Panc1 (cell line): ENCODE results near the gene HOXA11. TPM values are rescaled to one million over a fixed set of nuclear protein-coding genes. Genes with fewer than 3 reads are reported as not detected.

Experiments used
- ATAC-seq: fragments of 200-7000 bp; cut with Tn5 transposase; 2 replicates; pipeline ENCODE4 v1.9.1; 2020; ENCODE audit warnings: mild to moderate bottlenecking, moderate library complexity
- BruUV-seq: library from RNA; stranded (reverse); fragments of 400-500 nt; replicated peaks from 2 replicates; lab custom pipeline; 2021; lab: Mats Ljungman, UMichigan
- CTCF ChIA-PET: fragments of 300-600 bp; sonication (Branson Sonifier 250); formaldehyde crosslinking; loops from one replicate; lab custom pipeline; 2022; ENCODE audit warnings: antibody characterized with exemption; lab: Charles Lee
- POLR2A ChIA-PET: fragments of 300-600 bp; sonication (Branson Sonifier 250); formaldehyde crosslinking; loops from one replicate; lab custom pipeline; 2022; ENCODE audit warnings: antibody characterized with exemption; lab: Charles Lee
- DNase-seq: peaks from one replicate; pipeline ENCODE4 v3.0.0-alpha.2; 2010; ENCODE audit warnings: low read depth, low spot score
- H3K27ac ChIP-seq: 2 replicates; pipeline ENCODE4 v1.5.1; 2011; ENCODE audit warnings: mild to moderate bottlenecking, low read length, inconsistent platforms
- H3K27me3 ChIP-seq: fragments of 200-500 bp; sonication (Bioruptor generic); 2 replicates; pipeline ENCODE4 v1.6.0; 2014; ENCODE audit warnings: low read length, inconsistent platforms; ENCODE audit not compliant: control insufficient read depth, insufficient read depth
- H3K36me3 ChIP-seq: fragments of 200-500 bp; sonication (Bioruptor generic); 2 replicates; pipeline ENCODE4 v1.5.1; 2014; ENCODE audit warnings: inconsistent platforms, mild to moderate bottlenecking, low read length, moderate library complexity; ENCODE audit not compliant: control insufficient read depth, insufficient read depth
- H3K4me1 ChIP-seq: 2 replicates; pipeline ENCODE4 v1.5.1; 2011; ENCODE audit warnings: inconsistent platforms, mild to moderate bottlenecking, low read length, moderate library complexity; ENCODE audit not compliant: control insufficient read depth, insufficient read depth
- H3K4me3 ChIP-seq, 2 experiments: 2 replicates each; pipeline ENCODE4 v1.5.1; 2011 to 2012; ENCODE audit warnings: low read depth in 2 of 2, low read length in 2 of 2, mild to moderate bottlenecking in 2 of 2, inconsistent platforms in 1 of 2, moderate library complexity in 1 of 2
- H3K9me3 ChIP-seq: fragments of 200-500 bp; sonication (Bioruptor generic); 2 replicates; pipeline ENCODE4 v1.5.1; 2014; ENCODE audit warnings: low read depth, mild to moderate bottlenecking, inconsistent platforms, low read length, moderate library complexity; ENCODE audit not compliant: control insufficient read depth, insufficient read depth
- POLR2AphosphoS5 ChIP-seq: IDR thresholded peaks from 2 replicates; pipeline ENCODE4 v1.6.1; 2012; ENCODE audit warnings: mild to moderate bottlenecking, low read depth, low read length, moderate library complexity
- REST ChIP-seq, 2 experiments: IDR thresholded peaks; 2 replicates each; pipeline ENCODE4 v1.6.1; 2011 to 2012; ENCODE audit warnings: low read depth in 2 of 2, control low read depth in 1 of 2, low read length in 1 of 2, mild to moderate bottlenecking in 1 of 2, moderate library complexity in 1 of 2; ENCODE audit not compliant: insufficient read depth in 1 of 2
- SIN3A ChIP-seq: IDR thresholded peaks from 2 replicates; pipeline ENCODE4 v1.6.1; 2012; ENCODE audit warnings: low read depth, mild to moderate bottlenecking, low read length, moderate library complexity, borderline replicate concordance; ENCODE audit not compliant: insufficient read depth
- TCF7L2 ChIP-seq: IDR thresholded peaks from 2 replicates; pipeline ENCODE4 v1.6.1; 2011; ENCODE audit warnings: mild to moderate bottlenecking, low read depth, low read length, inconsistent platforms
- in situ Hi-C: cut with HindIII; loops from 2 replicates; pipeline ENCODE4 v1.10.0; 2016; ENCODE audit warnings: low sequenced_read_pairs, low pct_unique_long_range_greater_than_20kb
- intact Hi-C: fragments of 100-400 bp; cut with micrococcal nuclease; formaldehyde crosslinking; loops from one replicate; pipeline ENCODE4 v1.10.0; 2022; ENCODE audit not compliant: unreplicated experiment
- microRNA-seq: library from miRNA; unstranded; fragments of <30 nt; microRNA quantifications from one replicate; pipeline ENCODE4 v1.1.0, GENCODE V29; 2020; ENCODE audit not compliant: unreplicated experiment
- total RNA-seq: library from RNA; stranded (reverse); gene quantifications from one replicate; pipeline ENCODE4 v1.2.1, GENCODE V29; 2021; ENCODE audit not compliant: unreplicated experiment
- TF ChIP-seq, protein P1 (sequence below): fragments of 450-650 bp; IDR thresholded peaks from 2 replicates; pipeline ENCODE4 v1.5.1; 2017; ENCODE audit warnings: mild to moderate bottlenecking

The HOXA11 gene
- total RNA-seq, 1 experiment from 2014 or later: 0.57 TPM

GRCh38 chr7:27132214-27132613 lies 52.8 kb downstream of the HOXA11 start:
- Histone ChIP-seq H3K4me3 (no peak overlapping the region), H3K27me3 (no peaks in the 10 kb centered on the region), H3K4me1 (peaks cover 75% of the 10 kb centered on the region), H3K9me3 (no peaks in the 10 kb centered on the region), H3K27ac (peak overlapping the region; percentile 98), H3K36me3 (no peaks in the 10 kb centered on the region)
- TF ChIP-seq, protein P1, sequence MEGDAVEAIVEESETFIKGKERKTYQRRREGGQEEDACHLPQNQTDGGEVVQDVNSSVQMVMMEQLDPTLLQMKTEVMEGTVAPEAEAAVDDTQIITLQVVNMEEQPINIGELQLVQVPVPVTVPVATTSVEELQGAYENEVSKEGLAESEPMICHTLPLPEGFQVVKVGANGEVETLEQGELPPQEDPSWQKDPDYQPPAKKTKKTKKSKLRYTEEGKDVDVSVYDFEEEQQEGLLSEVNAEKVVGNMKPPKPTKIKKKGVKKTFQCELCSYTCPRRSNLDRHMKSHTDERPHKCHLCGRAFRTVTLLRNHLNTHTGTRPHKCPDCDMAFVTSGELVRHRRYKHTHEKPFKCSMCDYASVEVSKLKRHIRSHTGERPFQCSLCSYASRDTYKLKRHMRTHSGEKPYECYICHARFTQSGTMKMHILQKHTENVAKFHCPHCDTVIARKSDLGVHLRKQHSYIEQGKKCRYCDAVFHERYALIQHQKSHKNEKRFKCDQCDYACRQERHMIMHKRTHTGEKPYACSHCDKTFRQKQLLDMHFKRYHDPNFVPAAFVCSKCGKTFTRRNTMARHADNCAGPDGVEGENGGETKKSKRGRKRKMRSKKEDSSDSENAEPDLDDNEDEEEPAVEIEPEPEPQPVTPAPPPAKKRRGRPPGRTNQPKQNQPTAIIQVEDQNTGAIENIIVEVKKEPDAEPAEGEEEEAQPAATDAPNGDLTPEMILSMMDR: no peak
- TF ChIP-seq POLR2AphosphoS5: no peak
- ChIA-PET POLR2A (interaction anchor here (0.6 kb wide), 1 partner anchor 221 kb away, joined by 10 read pairs; no protein-coding TSS in a partner anchor), CTCF (interaction anchor here (0.6 kb wide), 1 partner anchor 457 kb away, joined by 3 read pairs; no protein-coding TSS in a partner anchor)
- intact Hi-C loops: no loop called here
- in situ Hi-C loops: no loop called here
- DNase-seq (no peak), ATAC-seq (no peak)
- BruUV-seq: no TSS peak

DNA sequence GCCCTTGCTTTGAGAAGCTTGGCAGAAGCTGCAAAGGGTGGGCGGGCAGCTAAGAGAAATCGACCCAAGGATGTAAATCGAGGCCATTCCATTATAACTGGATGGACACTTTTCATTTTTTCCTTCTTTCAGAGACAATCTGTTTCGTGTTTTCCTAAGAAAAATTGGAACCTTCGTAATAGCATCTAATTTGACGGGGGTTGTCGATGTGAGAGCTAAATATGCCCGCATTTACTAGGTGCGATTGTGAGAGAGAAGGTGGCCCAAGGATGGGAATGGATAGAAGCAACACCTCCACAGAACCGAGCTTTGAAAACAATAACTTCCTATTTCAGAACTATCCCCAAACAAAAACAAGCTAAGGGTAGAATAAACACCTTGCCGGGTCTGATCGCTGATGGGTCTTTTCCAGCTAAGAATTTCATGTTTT lies 53.6 kb downstream of the HOXA11 start:
- ChIA-PET POLR2A (interaction anchor here (0.6 kb wide), 1 partner anchor 34 kb away, joined by 5 read pairs; no protein-coding TSS in a partner anchor), CTCF (interaction anchor here (0.6 kb wide), 1 partner anchor 456 kb away, joined by 3 read pairs; no protein-coding TSS in a partner anchor)
- H3K36me3 ChIP-seq: no peaks in the 10 kb centered on the region
- ATAC-seq: no peak
- no TSS peak for BruUV-seq
- no peaks in the 10 kb centered on the region for H3K9me3 ChIP-seq
- H3K4me3 ChIP-seq: no peak overlapping the region
- H3K4me1 ChIP-seq: peaks cover 75% of the 10 kb centered on the region
- H3K27me3 ChIP-seq: no peaks in the 10 kb centered on the region
- in situ Hi-C loops (no loop called here), intact Hi-C loops (no loop called here)
- peak overlapping the region; percentile 98 for H3K27ac ChIP-seq
- TF ChIP-seq TCF7L2 (no peak), POLR2AphosphoS5 (no peak), REST (IDR thresholded peaks at IDR 0.05; ENCODE audit: insufficient read depth in 1 of 2, low read depth in 2 of 2, low read length in 1 of 2) (no peak), SIN3A (no peak)
- TF ChIP-seq, protein P1: no peak
- no peak for DNase-seq

Small RNAs within 50 kb of the gene (microRNA-seq; reads per million reads assigned to microRNA genes)
- gene MIR196B: 160 reads per million, percentile 61 among the genes with 10 or more reads in this experiment

Other genes with a start within 250 kb of the HOXA11 start
- 8.8 TPM for gene HOXA1, start 89.2 kb downstream of the HOXA11 start, total RNA-seq
- gene HOXA2, start 82.5 kb downstream of the HOXA11 start, total RNA-seq: 2.9 TPM
- 0.39 TPM for gene HOXA4, start 54.5 kb downstream of the HOXA11 start, total RNA-seq
- 3.9 TPM for gene HOXA5, start 41.6 kb downstream of the HOXA11 start, total RNA-seq
- 3.3 TPM for gene HOXA6, start 37.5 kb downstream of the HOXA11 start, total RNA-seq
- 30.2 TPM for gene HOXA3, start 32.6 kb downstream of the HOXA11 start, total RNA-seq
- not detected for gene HOXA7, start 28.6 kb downstream of the HOXA11 start, total RNA-seq
- not detected for gene HOXA9, start 19.7 kb downstream of the HOXA11 start, total RNA-seq
- gene HOXA10, start 10.9 kb downstream of the HOXA11 start, total RNA-seq: 0.41 TPM
- gene HOXA13, start 14.9 kb upstream of the HOXA11 start, total RNA-seq: 1.2 TPM
- gene EVX1, start 57.6 kb upstream of the HOXA11 start, total RNA-seq: 0.10 TPM